ENCODE measurements around the gene EML6. TPM values are rescaled to one million over a fixed set of nuclear protein-coding genes. Genes with fewer than 3 reads are reported as not detected.

The EML6 gene
- total RNA-seq, 2 donors from 2014 or later, result 0.46 to 10.7 TPM

DNA sequence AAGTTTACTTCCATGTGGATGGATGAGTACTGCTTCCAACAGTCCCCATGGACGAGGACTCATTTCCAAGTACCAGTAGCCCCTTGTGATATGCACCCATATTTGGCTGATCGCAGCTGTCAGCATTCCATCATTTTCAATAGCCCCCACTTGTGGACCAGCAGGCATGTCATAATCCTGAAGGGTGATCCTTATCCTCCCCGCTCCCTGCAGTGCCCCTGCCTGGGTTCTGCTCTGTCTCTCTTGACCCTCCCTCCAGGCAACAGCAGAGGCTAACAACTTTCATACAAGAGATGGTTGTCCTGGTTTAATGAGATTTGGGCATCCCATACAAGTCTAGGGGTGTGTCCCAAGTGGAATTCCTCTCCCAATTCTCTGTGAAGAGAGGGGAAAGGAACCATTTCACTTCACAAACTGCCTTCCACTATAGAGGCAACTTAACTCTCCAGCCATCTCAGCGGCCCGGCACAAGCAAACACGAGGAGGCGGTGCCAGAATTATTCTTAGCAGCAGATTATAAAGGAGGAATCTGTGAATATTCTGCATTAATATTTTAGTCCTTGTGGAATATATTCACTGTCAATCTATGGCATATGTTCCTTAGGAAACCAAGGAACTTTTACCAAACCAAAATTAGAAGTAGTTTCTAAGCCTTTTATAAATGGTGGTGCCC lies 216.1 kb downstream of the EML6 start:
- no peaks in the 10 kb centered on the region for H3K27me3 ChIP-seq (replicated peaks; ENCODE audit: insufficient read depth)
- no peaks in the 10 kb centered on the region for H3K4me1 ChIP-seq (replicated peaks)
- TF ChIP-seq CTCF (IDR thresholded peaks at IDR 0.05), result no peak
- no peak for TF ChIP-seq POLR2A (IDR thresholded peaks at IDR 0.05)
- TF ChIP-seq POLR2AphosphoS5 (IDR thresholded peaks at IDR 0.05), result no peak
- intact Hi-C loops (cut with DNase I), result no loop called here
- no peaks in the 10 kb centered on the region for H3K9me3 ChIP-seq
- H3K27ac ChIP-seq, result no peak overlapping the region
- no peak overlapping the region for H3K4me3 ChIP-seq
- 95% methylated on average over 7 of the region's 7 CpGs for WGBS
- no peak for DNase-seq (ENCODE audit: low spot score)
- H3K36me3 ChIP-seq, result no peaks in the 10 kb centered on the region

DNA sequence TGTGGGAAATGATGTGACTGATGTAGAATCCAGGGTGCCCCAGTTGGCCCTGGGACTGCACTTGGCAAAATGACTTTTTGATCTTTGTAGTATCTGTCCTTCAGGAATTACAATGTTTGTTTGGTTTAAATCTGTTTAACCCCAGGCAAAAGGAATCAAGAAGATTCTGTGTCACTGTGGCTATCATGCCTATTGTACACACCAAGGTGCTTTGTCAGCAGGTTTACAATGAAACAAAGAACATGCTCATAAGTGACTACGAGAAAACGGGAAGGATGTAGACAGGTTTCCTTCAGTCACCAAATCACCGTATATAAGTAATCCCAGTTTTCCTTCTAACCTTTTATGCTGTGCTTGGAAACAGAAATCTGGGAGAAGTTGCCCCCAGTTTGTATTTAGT lies 217.3 kb downstream of the EML6 start:
- no peak for DNase-seq (ENCODE audit: low spot score)
- intact Hi-C loops (cut with DNase I), result no loop called here
- Histone ChIP-seq H3K4me1 (replicated peaks) (peaks cover 2% of the 10 kb centered on the region), H3K36me3 (no peaks in the 10 kb centered on the region), H3K4me3 (no peak overlapping the region), H3K9me3 (no peaks in the 10 kb centered on the region), H3K27me3 (replicated peaks; ENCODE audit: insufficient read depth) (no peaks in the 10 kb centered on the region), H3K27ac (no peak overlapping the region)
- TF ChIP-seq CTCF (IDR thresholded peaks at IDR 0.05) (no peak), POLR2AphosphoS5 (IDR thresholded peaks at IDR 0.05) (no peak), POLR2A (IDR thresholded peaks at IDR 0.05) (no peak)
- WGBS, result 43% methylated on average over 3 of the region's 3 CpGs

GRCh38 chr2:54941248-54941984 lies 218.0 kb downstream of the EML6 start:
- DNase-seq (ENCODE audit: low spot score), result no peak
- intact Hi-C loops (cut with DNase I), result no loop called here
- H3K36me3 ChIP-seq, result no peaks in the 10 kb centered on the region
- no peak for TF ChIP-seq CTCF (IDR thresholded peaks at IDR 0.05)
- no peak for TF ChIP-seq POLR2A (IDR thresholded peaks at IDR 0.05)
- TF ChIP-seq POLR2AphosphoS5 (IDR thresholded peaks at IDR 0.05), result no peak
- no peak overlapping the region for H3K27ac ChIP-seq
- no peaks in the 10 kb centered on the region for H3K27me3 ChIP-seq (replicated peaks; ENCODE audit: insufficient read depth)
- H3K9me3 ChIP-seq, result no peaks in the 10 kb centered on the region
- H3K4me3 ChIP-seq, result no peak overlapping the region
- WGBS, result 92% methylated on average over 15 of the region's 15 CpGs
- H3K4me1 ChIP-seq (replicated peaks), result peaks cover 9% of the 10 kb centered on the region

DNA sequence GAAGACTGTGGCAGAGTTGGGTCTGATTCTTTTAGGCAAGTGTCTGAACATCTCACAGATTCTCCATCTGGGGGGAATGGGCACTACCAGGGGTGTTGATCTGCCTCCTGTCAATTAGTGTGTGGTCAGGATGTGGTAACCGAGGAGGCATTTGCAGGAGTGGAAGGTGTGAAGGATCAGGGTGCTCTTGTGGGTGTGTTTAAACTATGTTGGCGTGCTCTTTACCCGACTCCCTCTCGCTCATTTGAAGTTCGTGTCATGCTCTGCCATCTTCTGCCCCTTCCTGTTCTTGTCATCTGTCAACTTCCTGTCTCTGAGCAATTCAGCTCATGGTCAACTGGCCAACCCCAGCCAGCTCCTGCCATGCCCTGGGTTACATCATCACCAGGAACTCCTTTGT lies 218.9 kb downstream of the EML6 start:
- Histone ChIP-seq H3K4me3 (no peak overlapping the region), H3K36me3 (no peaks in the 10 kb centered on the region), H3K4me1 (replicated peaks) (peaks cover 9% of the 10 kb centered on the region), H3K27me3 (replicated peaks; ENCODE audit: insufficient read depth) (no peaks in the 10 kb centered on the region), H3K27ac (no peak overlapping the region), H3K9me3 (no peaks in the 10 kb centered on the region)
- DNase-seq (ENCODE audit: low spot score), result no peak
- TF ChIP-seq CTCF (IDR thresholded peaks at IDR 0.05), result no peak
- intact Hi-C loops (cut with DNase I), result no loop called here
- 79% methylated on average over 5 of the region's 5 CpGs for WGBS
